ENCODE results near the gene KCNH5.

The KCNH5 gene

GRCh38 chr14:62710811-62711210, 334.4 kb downstream of the KCNH5 start:
- no peaks in the 10 kb centered on the region for H3K79me2 ChIP-seq (ENCODE audit: insufficient read depth, low read length)
- TF ChIP-seq, protein P1, sequence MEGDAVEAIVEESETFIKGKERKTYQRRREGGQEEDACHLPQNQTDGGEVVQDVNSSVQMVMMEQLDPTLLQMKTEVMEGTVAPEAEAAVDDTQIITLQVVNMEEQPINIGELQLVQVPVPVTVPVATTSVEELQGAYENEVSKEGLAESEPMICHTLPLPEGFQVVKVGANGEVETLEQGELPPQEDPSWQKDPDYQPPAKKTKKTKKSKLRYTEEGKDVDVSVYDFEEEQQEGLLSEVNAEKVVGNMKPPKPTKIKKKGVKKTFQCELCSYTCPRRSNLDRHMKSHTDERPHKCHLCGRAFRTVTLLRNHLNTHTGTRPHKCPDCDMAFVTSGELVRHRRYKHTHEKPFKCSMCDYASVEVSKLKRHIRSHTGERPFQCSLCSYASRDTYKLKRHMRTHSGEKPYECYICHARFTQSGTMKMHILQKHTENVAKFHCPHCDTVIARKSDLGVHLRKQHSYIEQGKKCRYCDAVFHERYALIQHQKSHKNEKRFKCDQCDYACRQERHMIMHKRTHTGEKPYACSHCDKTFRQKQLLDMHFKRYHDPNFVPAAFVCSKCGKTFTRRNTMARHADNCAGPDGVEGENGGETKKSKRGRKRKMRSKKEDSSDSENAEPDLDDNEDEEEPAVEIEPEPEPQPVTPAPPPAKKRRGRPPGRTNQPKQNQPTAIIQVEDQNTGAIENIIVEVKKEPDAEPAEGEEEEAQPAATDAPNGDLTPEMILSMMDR (conservative IDR thresholded peaks at IDR 0.05; ENCODE audit: low read length) = no peak
- no peak for TF ChIP-seq EZH2phosphoT487 (IDR thresholded peaks at IDR 0.05; ENCODE audit: borderline replicate concordance)
- no peaks in the 10 kb centered on the region for H4K20me1 ChIP-seq (ENCODE audit: insufficient read depth, low read length, poor library complexity, severe bottlenecking)
- no peak overlapping the region for H3K4me2 ChIP-seq (ENCODE audit: low read depth, low read length, poor library complexity, severe bottlenecking)
- H3K4me1 ChIP-seq (ENCODE audit: insufficient read depth, low read length, poor library complexity, severe bottlenecking) = no peaks in the 10 kb centered on the region
- no peaks in the 10 kb centered on the region for H3K36me3 ChIP-seq (ENCODE audit: insufficient read depth, low read length)
- H3K27me3 ChIP-seq (ENCODE audit: insufficient read depth, low read length, poor library complexity, severe bottlenecking) = no peaks in the 10 kb centered on the region
- no peaks in the 10 kb centered on the region for H3K9me3 ChIP-seq (ENCODE audit: insufficient read depth, low read depth, low read length)
- H3K9ac ChIP-seq (ENCODE audit: low read depth, low read length, poor library complexity, severe bottlenecking) = no peak overlapping the region
- no peaks in the 10 kb centered on the region for H3F3A ChIP-seq (ENCODE audit: low read depth)
- no peak overlapping the region for H3K4me3 ChIP-seq (ENCODE audit: low read length, poor library complexity, severe bottlenecking)
- no peak overlapping the region for H2AFZ ChIP-seq (ENCODE audit: low read length)
- H3K9me2 ChIP-seq (replicated peaks; ENCODE audit: low read depth, low read length) = no peaks in the 10 kb centered on the region

DNA sequence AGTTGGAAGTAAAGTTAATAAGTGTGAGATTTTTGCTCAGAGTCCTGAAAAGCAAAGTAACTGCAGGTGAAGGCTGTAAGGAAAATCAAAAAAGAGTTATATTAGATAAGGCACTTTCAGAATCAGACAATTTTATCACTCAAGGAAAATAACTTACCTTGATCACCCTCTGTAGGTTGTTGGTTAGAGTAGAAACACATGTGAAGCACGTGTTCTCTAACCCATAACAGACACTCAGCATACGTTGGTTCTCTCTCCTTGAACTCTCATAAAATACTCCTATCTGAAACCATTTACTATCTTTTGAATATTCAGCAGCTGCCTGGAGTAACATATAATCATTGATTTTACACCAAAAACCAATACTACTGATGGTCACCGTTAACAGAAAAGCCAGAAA, 335.5 kb downstream of the KCNH5 start:
- Histone ChIP-seq H4K20me1 (ENCODE audit: insufficient read depth, low read length, poor library complexity, severe bottlenecking) (no peaks in the 10 kb centered on the region), H2AFZ (ENCODE audit: low read length) (no peak overlapping the region), H3K9me2 (replicated peaks; ENCODE audit: low read depth, low read length) (no peaks in the 10 kb centered on the region), H3F3A (ENCODE audit: low read depth) (no peaks in the 10 kb centered on the region), H3K27me3 (ENCODE audit: insufficient read depth, low read length, poor library complexity, severe bottlenecking) (no peaks in the 10 kb centered on the region), H3K4me2 (ENCODE audit: low read depth, low read length, poor library complexity, severe bottlenecking) (no peak overlapping the region), H3K9ac (ENCODE audit: low read depth, low read length, poor library complexity, severe bottlenecking) (no peak overlapping the region), H3K9me3 (ENCODE audit: insufficient read depth, low read depth, low read length) (no peaks in the 10 kb centered on the region), H3K36me3 (ENCODE audit: insufficient read depth, low read length) (no peaks in the 10 kb centered on the region), H3K4me1 (ENCODE audit: insufficient read depth, low read length, poor library complexity, severe bottlenecking) (no peaks in the 10 kb centered on the region), H3K79me2 (ENCODE audit: insufficient read depth, low read length) (no peaks in the 10 kb centered on the region), H3K4me3 (ENCODE audit: low read length, poor library complexity, severe bottlenecking) (no peak overlapping the region)
- TF ChIP-seq EZH2phosphoT487 (IDR thresholded peaks at IDR 0.05; ENCODE audit: borderline replicate concordance) = no peak
- TF ChIP-seq, protein P1 (conservative IDR thresholded peaks at IDR 0.05; ENCODE audit: low read length) = no peak

- Histone ChIP-seq H3K9me3 (ENCODE audit: insufficient read depth, low read depth, low read length) (no peaks in the 10 kb centered on the region), H3K27me3 (ENCODE audit: insufficient read depth, low read length, poor library complexity, severe bottlenecking) (no peaks in the 10 kb centered on the region), H3K36me3 (ENCODE audit: insufficient read depth, low read length) (no peaks in the 10 kb centered on the region), H3K4me1 (ENCODE audit: insufficient read depth, low read length, poor library complexity, severe bottlenecking) (no peaks in the 10 kb centered on the region), H3F3A (ENCODE audit: low read depth) (no peaks in the 10 kb centered on the region), H2AFZ (ENCODE audit: low read length) (no peak overlapping the region), H3K4me3 (ENCODE audit: low read length, poor library complexity, severe bottlenecking) (no peak overlapping the region), H4K20me1 (ENCODE audit: insufficient read depth, low read length, poor library complexity, severe bottlenecking) (no peaks in the 10 kb centered on the region), H3K79me2 (ENCODE audit: insufficient read depth, low read length) (no peaks in the 10 kb centered on the region), H3K9me2 (replicated peaks; ENCODE audit: low read depth, low read length) (no peaks in the 10 kb centered on the region), H3K4me2 (ENCODE audit: low read depth, low read length, poor library complexity, severe bottlenecking) (no peak overlapping the region), H3K9ac (ENCODE audit: low read depth, low read length, poor library complexity, severe bottlenecking) (no peak overlapping the region)
- TF ChIP-seq EZH2phosphoT487 (IDR thresholded peaks at IDR 0.05; ENCODE audit: borderline replicate concordance) = no peak
- TF ChIP-seq, protein P1 (conservative IDR thresholded peaks at IDR 0.05; ENCODE audit: low read length) = no peak
Measured at GRCh38 chr14:62706217-62706616, 339.0 kb downstream of the KCNH5 start.
